Measurements from ENCODE around the gene OTOP2. TPM values are rescaled to one million over a fixed set of nuclear protein-coding genes. Genes with fewer than 3 reads are reported as not detected.

OTOP2 gene
- total RNA-seq, 2 donors from 2014 or later: 5.7 to 18.4 TPM

- TF ChIP-seq, protein P1, sequence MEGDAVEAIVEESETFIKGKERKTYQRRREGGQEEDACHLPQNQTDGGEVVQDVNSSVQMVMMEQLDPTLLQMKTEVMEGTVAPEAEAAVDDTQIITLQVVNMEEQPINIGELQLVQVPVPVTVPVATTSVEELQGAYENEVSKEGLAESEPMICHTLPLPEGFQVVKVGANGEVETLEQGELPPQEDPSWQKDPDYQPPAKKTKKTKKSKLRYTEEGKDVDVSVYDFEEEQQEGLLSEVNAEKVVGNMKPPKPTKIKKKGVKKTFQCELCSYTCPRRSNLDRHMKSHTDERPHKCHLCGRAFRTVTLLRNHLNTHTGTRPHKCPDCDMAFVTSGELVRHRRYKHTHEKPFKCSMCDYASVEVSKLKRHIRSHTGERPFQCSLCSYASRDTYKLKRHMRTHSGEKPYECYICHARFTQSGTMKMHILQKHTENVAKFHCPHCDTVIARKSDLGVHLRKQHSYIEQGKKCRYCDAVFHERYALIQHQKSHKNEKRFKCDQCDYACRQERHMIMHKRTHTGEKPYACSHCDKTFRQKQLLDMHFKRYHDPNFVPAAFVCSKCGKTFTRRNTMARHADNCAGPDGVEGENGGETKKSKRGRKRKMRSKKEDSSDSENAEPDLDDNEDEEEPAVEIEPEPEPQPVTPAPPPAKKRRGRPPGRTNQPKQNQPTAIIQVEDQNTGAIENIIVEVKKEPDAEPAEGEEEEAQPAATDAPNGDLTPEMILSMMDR (IDR thresholded peaks at IDR 0.05): no peak
- Histone ChIP-seq H3K4me3 (no peak overlapping the region), H3K27me3 (no peaks in the 10 kb centered on the region), H3K9me3 (no peaks in the 10 kb centered on the region), H3K4me1 (no peaks in the 10 kb centered on the region), H3K36me3 (no peaks in the 10 kb centered on the region), H3K27ac (no peak overlapping the region), H3K9ac (ENCODE audit: low read depth in 2 of 2, low read length in 2 of 2) (no peak overlapping the region)
- DNase-seq: peak; percentile 85
- intact Hi-C loops (cut with DNase I): no loop called here
These were observed 46.2 kb upstream of the OTOP2 start for GRCh38 chr17:74877592-74878548.

GRCh38 chr17:74878658-74879057, 45.4 kb upstream of the OTOP2 start:
- Histone ChIP-seq H3K27ac (no peak overlapping the region), H3K4me3 (no peak overlapping the region), H3K9ac (ENCODE audit: low read depth in 2 of 2, low read length in 2 of 2) (no peak overlapping the region), H3K27me3 (no peaks in the 10 kb centered on the region), H3K4me1 (no peaks in the 10 kb centered on the region), H3K36me3 (no peaks in the 10 kb centered on the region), H3K9me3 (no peaks in the 10 kb centered on the region)
- intact Hi-C loops (cut with DNase I): no loop called here
- no peak for DNase-seq
- TF ChIP-seq, protein P1 (IDR thresholded peaks at IDR 0.05): no peak

DNA sequence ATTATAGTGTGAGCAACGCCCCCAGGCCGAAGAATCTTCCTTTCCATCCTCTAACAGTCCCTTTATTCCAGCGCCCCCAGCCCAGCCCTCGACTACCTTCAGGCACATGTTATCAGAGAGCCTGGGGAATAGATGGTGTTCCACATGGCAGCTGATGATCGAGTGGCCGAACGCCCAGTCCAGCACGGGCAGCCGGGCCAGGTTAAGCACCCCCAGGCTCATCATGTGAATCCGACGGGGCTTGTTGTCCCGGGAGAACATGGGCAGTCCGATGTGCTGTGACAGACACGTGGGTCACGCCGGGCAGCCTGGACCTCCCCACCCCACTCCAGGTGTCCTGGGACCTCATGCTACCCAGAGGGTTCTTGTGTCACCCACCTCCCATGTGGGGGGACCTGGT, 44.8 kb upstream of the OTOP2 start:
- TF ChIP-seq, protein P1 (IDR thresholded peaks at IDR 0.05): no peak
- DNase-seq: no peak
- Histone ChIP-seq H3K27ac (no peak overlapping the region), H3K4me1 (no peaks in the 10 kb centered on the region), H3K9me3 (no peaks in the 10 kb centered on the region), H3K4me3 (no peak overlapping the region), H3K9ac (ENCODE audit: low read depth in 2 of 2, low read length in 2 of 2) (no peak overlapping the region), H3K27me3 (no peaks in the 10 kb centered on the region), H3K36me3 (no peaks in the 10 kb centered on the region)
- intact Hi-C loops (cut with DNase I): no loop called here

- Histone ChIP-seq H3K27ac (no peak overlapping the region), H3K27me3 (no peaks in the 10 kb centered on the region), H3K4me3 (no peak overlapping the region), H3K36me3 (no peaks in the 10 kb centered on the region), H3K9ac (ENCODE audit: low read depth in 2 of 2, low read length in 2 of 2) (no peak overlapping the region), H3K9me3 (no peaks in the 10 kb centered on the region), H3K4me1 (no peaks in the 10 kb centered on the region)
- TF ChIP-seq, protein P1 (IDR thresholded peaks at IDR 0.05): no peak
- intact Hi-C loops (cut with DNase I): no loop called here
- DNase-seq: no peak
These were observed 43.0 kb upstream of the OTOP2 start for GRCh38 chr17:74881073-74881472.

GRCh38 chr17:74882517-74883240, 41.4 kb upstream of the OTOP2 start:
- DNase-seq: no peak
- Histone ChIP-seq H3K4me3 (no peak overlapping the region), H3K36me3 (no peaks in the 10 kb centered on the region), H3K27ac (no peak overlapping the region), H3K27me3 (no peaks in the 10 kb centered on the region), H3K9me3 (no peaks in the 10 kb centered on the region), H3K4me1 (no peaks in the 10 kb centered on the region), H3K9ac (ENCODE audit: low read depth in 2 of 2, low read length in 2 of 2) (no peak overlapping the region)
- intact Hi-C loops (cut with DNase I): no loop called here
- TF ChIP-seq, protein P1 (IDR thresholded peaks at IDR 0.05): no peak
